CD4-positive, alpha-beta T cell treated with Interleukin-17A for 1 hour (primary cell): ENCODE data around the gene ZNF546.

ENCODE experiments used
- DNase-seq: peaks from one replicate; pipeline ENCODE4 v3.0.0-alpha.2; 2020

The ZNF546 gene

DNA sequence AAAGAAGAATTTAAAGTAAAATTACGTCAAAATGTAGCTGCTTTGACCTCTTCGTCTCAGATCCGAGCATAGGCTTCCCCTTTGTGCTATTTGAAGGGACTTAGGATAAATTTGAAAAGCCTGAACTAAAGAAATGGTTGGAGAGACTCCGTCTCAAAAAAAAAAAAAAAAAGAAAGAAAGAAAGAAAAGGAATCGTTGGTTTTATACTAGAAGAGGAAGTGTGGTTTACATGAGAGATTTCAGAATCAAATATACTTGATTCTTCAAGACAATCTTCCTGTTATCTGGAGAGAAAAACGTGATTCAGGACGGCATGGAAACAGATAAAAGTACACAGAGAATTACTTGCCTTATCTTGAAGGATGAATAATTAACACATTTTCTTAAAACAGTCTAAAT is 59.6 kb downstream of the ZNF546 start:
- no peak for DNase-seq

DNA sequence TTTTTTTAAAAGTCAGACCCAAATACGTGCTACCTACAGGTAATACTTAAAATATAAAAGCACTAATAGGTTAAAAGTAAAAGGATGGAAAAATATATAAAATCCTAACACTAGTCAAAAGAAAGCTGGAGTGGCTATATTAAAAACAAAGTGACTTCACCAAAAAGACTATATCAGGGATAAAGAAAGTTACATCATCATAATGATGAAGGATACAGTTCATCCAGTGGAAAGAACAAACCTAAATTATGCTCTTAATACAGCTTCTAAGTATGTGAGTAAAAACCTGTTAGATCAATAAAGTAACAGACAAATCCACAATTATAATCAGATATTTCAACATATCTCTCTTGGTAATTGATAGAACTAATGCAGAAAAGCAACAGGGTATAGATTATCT is 60.3 kb downstream of the ZNF546 start:
- DNase-seq, result no peak

DNA sequence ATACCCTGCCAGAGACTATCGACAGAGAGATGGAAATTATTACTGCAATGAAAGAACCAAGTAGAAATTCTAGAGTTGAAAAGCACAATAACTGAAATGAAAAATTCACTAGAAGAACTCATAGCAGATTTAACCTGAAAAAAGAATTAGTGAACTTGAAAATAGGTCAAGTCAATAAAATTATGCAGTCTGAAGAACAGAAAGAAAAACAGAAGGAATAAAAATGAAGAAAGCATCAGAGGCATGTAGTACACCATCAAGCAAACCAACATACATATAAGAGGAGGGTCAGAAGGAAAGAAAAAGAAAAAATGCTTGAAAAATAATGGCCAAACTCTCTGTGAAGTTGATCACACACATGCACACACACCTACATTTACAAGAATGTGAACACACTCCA is 62.8 kb downstream of the ZNF546 start:
- no peak for DNase-seq

DNA sequence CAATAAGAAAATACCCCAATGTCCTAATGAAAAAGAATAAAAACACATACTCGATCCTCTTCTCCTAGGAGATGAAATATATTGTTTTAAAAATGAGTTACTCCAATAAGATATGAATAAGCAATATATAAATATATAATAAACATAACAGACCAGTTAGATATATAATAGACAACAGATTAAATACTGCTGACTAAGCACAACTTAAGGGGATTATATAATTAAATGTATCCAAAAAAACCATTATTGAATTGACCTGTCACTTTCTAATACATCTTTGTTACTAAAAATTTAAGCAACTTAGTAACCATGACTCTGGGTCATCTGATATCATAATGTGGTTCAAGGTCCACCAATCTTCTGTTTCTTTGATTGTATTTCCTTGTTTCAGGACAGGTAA is 73.2 kb downstream of the ZNF546 start:
- no peak for DNase-seq
